HG03521 (cell line): ENCODE data around the gene DNAJC27.
"Not testable (repeated sequence)": the region's sequence is repeated elsewhere in the genome, so short reads cannot be mapped to it uniquely, and the experiment has no call there.

ENCODE experiments used
- ATAC-seq: cut with Tn5 transposase; IDR thresholded peaks from one replicate; pipeline ENCODE4 v1.9.1; 2021; ENCODE audit warnings: mild to moderate bottlenecking, moderate library complexity; ENCODE audit not compliant: unreplicated experiment

DNAJC27 gene

GRCh38 chr2:24971536-24972314 lies at the start of gene DNAJC27:
DNAJC27 (minus strand) TSS chr2:24971955; CDS start chr2:24971904, 51 bp downstream.
- ATAC-seq, result peak; percentile 93

DNA sequence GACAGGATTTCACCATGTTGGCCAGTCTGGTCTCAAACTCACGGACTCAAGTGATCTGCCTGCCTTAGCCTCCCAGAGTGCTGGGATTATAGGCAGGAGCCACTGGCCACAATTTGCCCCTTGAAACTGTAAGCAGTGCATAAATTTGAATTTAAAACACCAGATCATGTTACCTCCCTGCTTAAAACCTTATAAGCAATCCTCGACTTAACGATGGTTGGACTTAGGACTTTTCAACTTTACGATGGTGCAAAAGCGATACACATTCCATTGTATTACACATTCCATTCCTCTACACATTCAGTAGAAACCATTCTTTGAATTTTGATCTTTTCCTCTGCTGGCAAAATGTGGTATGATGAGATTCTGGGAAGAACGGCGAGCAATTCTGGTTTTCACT lies 46.9 kb upstream of the DNAJC27 start:
- no peak for ATAC-seq

- ATAC-seq, result no peak
Observed at GRCh38 chr2:25014631-25015030, 42.9 kb upstream of the DNAJC27 start.

DNA sequence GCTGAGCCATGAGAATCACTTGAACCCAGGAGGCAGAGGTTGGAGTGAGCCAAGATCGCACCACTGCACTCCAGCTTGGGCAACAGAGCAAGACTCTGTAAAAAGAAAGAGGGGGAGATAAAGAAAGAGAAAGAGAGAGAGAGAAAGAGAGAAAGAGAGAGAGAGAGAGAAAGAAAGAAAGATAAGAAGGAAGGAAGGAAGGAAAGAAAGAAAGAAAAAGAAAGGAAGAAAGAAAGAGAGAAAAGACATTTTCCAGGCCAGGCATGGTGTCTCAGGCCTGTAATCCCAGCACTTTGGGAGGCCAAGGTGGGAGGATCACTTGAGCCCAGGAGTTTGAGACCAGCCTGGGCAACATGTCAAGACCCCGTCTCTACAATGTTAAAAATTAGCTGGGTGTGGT lies 39.6 kb upstream of the DNAJC27 start:
- ATAC-seq, result not testable (repeated sequence)

DNA sequence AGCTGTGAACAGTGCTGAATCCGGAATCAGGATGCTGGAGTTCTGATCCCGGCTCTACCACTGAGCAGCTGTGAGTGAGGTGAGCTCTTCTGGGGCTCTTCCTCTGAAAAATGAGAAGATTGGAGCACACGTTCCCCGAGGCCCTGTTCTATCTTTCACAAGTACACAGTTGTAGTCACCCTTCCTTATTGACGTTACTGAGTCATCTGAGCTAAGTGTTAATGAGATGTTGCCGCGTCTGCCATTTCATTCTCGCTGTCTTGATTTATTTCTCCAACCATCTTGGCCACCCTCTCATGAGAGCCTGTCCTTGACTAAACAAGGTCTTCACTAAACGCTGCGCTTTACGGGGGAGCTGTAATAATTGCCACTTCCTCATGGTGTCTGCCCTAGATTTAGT lies 38.2 kb upstream of the DNAJC27 start:
- ATAC-seq, result no peak

GRCh38 chr2:25002066-25002465 lies 30.3 kb upstream of the DNAJC27 start:
- ATAC-seq, result no peak

DNA sequence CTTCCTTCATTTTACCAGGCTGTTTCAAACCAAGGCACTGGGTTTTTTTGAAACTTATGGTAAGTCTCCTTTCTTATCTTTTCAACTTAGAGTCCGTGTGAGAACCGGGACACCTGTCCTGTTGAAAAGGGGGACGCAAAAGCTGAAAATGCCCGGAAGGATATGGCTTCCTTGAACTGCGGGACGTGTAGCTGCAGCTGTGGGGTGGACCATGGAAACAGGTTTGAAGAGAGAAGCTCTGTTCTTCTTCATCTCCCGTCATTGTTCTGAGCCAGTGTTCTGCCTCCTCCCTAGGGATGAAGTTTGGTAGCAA lies 29.5 kb upstream of the DNAJC27 start:
- ATAC-seq, result no peak

- no peak for ATAC-seq
Observed at GRCh38 chr2:25000503-25001324, 29.0 kb upstream of the DNAJC27 start.

- no peak for ATAC-seq
Observed at GRCh38 chr2:25000036-25000435, 28.3 kb upstream of the DNAJC27 start.

GRCh38 chr2:24999097-24999496 lies 27.3 kb upstream of the DNAJC27 start:
- not testable (repeated sequence) for ATAC-seq

DNA sequence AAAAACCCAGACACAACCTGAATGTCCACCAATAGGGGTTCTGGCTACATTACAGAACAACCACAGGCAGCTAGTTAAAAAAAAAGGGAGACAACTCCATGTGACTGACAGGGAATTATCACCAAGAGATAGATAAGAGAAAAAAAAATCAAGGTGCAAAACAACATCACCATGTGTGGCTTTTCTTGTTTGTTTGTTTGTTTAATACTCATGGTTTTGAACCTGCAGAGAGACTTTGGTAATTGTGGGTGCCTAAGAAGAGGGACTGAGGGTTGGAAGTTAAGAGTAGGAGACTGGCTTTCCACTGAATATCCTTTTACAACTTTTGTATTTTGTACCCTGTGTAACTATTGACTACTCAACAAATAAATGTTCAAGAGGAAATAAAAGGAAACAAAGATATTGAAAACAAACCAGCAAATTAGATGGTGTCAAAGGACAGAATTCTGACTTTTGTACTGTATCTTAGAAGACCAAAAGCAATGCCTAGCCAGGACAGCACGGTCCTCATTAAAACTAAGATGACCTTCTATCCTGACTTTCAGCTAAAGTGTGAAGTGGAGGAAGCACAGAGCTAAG lies 22.5 kb upstream of the DNAJC27 start:
- ATAC-seq, result no peak

DNA sequence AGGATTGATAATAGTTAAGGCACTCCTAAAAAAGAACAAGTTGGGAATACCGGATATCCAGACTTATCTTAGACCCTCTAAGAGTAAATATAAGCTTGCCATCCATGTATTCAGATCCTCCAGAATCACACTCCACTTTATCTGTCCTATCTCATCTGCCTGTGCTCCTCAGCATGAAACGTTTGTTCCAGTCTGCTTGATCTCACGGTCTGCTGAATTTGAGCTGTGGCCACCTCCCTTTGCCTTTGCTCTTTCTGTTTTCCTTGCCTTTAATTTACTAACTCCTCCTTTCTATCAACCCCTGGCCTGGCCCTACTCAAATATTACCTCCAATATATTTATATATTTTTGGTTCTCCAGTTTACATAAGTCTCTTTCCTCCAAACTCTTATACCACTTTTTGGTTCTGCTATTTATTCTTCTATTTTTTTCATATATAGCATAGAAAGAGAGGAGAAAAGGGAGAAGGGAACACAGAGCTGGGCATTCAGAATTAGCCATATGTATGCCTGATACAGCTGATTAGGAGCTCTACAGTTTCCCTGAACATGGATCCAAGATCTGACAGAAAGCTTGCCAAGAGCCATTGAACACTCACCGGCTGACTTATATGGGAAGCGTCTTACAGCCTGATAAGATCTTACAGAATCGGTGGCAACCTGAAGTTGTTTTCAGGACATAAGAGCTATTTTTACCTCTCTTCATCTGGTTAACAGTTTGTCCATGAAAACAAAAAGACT lies 21.8 kb upstream of the DNAJC27 start:
- no peak for ATAC-seq

DNA sequence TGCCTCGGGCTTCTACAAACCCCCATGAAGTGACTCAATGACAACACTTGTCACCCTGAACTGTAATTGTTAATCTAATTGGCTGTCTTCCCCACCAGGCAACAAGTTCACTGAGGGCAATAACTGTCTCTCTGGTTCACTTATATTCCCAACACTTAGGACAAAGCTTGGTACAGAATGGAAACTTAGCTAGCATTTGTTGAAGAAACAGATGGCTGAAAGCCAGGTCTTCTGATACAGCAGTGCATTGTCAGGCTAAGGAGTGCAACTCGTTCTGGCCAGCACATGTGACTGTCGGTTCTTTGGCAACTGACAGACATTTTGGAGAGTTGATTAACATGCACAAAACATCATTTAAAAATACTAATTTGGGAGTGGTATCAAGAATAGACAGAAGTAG lies 14.6 kb upstream of the DNAJC27 start:
- ATAC-seq, result no peak

DNA sequence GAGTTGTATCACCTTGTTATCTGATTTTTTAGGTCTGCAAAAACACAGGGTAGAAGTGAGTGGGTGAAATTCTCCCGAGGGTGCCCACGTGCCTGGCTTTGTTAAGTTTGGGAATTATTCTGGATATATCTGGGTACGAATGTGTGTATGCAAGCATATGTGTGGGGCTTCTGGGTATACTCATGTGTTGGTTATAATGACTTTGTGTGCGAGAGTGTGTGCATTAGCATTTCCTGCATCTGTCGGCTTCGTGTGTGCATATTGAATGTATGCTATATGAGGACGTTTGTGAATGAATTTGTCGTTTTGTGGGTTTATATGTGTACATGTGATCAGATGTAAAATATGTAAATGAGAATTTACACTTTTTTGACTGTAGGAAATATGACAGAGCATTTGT lies 13.8 kb upstream of the DNAJC27 start:
- ATAC-seq, result no peak

GRCh38 chr2:24984912-24985311 lies 13.2 kb upstream of the DNAJC27 start:
- ATAC-seq, result no peak

GRCh38 chr2:24981411-24982136 lies 9.8 kb upstream of the DNAJC27 start:
- no peak for ATAC-seq

DNA sequence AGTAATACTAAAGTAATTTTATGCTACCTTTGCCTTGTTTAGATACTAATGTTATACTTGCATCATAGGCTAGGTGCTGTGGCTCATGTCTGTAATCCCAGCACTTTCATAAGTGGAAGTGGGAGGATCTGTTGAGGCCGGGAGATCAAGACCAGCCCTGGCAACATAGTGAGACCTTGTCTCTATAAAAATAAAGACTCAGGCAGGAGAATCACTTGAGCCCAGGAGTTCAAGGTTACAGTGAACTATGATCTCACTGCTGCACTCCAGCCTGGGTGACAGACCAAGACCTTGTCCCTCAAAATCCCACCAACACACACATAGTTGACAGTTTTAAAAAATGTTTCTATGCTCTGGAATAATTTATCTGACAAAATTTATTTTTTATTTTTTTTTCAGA lies 6.9 kb upstream of the DNAJC27 start:
- ATAC-seq, result no peak

GRCh38 chr2:24977631-24978030 lies 5.9 kb upstream of the DNAJC27 start:
- ATAC-seq, result no peak

DNA sequence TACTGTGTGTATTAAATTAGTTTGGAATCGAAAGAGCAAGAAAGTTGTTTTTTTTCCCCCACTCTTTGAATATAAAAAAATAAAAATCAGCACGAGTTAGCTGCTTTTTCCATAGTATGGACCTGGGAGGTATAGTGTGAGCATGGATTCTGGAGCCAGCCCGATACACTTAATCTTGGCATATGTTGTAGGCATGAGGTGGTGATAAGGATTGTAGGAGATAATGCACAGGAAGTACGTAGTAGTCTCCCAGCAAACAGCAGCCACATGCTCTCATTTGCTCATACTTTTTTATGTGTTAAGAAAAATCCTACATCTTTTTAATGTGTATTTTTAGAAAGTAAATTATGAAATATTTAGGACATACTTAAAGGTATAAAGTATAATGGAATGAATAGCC lies 2.1 kb upstream of the DNAJC27 start:
- ATAC-seq, result no peak

GRCh38 chr2:24972315-24972961 lies 683 bp upstream of the DNAJC27 start:
- ATAC-seq, result no peak
